GM23248 (cell line): Measurements from ENCODE around the gene RAB11FIP5.

Source experiments
- EZH2 ChIP-seq: fragments of 200-600 bp; sonication (generic); IDR thresholded peaks from 2 replicates; pipeline ENCODE4 v1.6.1; 2018; ENCODE audit warnings: antibody characterized with exemption, mild to moderate bottlenecking; ENCODE audit not compliant: insufficient read depth, poor library complexity, severe bottlenecking
- EZH2phosphoT487 ChIP-seq: fragments of 200-600 bp; sonication (generic); IDR thresholded peaks from 2 replicates; pipeline ENCODE4 v1.6.1; 2018; ENCODE audit warnings: antibody characterized with exemption, moderate library complexity, mild to moderate bottlenecking, low read depth; ENCODE audit not compliant: insufficient read depth

GRCh38 chr2:73059106-73059505 is 53.6 kb downstream of the RAB11FIP5 start:
- no peak for TF ChIP-seq EZH2phosphoT487
- TF ChIP-seq EZH2, result no peak
